OCI-M1 (cell line): ENCODE results near the gene CDH4.

ENCODE experiments used
- DNase-seq: peaks from one replicate; lab custom pipeline; 2025; lab: John Stamatoyannopoulos, UW

CDH4 gene

GRCh38 chr20:61537239-61538182 lies 285.4 kb downstream of the CDH4 start:
- no peak for DNase-seq

- DNase-seq = no peak
These were observed 286.3 kb downstream of the CDH4 start for GRCh38 chr20:61538183-61538942.

GRCh38 chr20:61538943-61539265 lies 286.8 kb downstream of the CDH4 start:
- DNase-seq = no peak

DNA sequence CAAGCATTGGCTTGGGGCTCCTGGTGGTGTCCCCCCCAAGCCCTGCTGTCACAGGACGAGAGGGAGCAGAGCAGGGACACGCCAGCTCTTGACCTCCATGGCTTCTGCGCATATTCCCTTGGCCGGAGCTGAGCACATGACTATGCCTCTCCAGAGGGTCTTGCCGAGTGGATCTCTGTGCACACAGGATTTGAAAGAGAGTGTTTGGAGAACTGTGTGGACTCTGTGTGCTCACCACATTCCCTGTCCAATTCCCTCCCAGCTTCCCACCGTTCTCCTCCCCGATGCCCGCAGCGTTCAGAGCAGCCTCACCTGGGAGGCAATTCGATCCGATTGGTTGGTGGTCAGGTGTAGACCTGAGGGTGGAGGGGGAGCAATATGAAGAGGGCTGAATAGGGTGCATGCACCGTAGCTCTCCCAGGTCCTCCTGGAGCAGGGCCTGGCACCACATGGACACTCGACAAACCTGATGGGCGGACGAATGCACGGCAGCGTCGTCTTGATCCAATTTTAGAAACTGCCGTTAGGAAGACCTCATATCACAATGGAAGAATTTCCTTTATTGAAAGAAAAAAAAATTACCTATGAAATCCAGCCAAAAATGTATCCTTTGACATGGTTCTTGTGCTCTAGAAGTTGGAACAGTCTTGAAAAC lies 287.8 kb downstream of the CDH4 start:
- DNase-seq = no peak

GRCh38 chr20:61541537-61541936 lies 289.5 kb downstream of the CDH4 start:
- no peak for DNase-seq

GRCh38 chr20:61543086-61543485 lies 291.0 kb downstream of the CDH4 start:
- DNase-seq = no peak

DNA sequence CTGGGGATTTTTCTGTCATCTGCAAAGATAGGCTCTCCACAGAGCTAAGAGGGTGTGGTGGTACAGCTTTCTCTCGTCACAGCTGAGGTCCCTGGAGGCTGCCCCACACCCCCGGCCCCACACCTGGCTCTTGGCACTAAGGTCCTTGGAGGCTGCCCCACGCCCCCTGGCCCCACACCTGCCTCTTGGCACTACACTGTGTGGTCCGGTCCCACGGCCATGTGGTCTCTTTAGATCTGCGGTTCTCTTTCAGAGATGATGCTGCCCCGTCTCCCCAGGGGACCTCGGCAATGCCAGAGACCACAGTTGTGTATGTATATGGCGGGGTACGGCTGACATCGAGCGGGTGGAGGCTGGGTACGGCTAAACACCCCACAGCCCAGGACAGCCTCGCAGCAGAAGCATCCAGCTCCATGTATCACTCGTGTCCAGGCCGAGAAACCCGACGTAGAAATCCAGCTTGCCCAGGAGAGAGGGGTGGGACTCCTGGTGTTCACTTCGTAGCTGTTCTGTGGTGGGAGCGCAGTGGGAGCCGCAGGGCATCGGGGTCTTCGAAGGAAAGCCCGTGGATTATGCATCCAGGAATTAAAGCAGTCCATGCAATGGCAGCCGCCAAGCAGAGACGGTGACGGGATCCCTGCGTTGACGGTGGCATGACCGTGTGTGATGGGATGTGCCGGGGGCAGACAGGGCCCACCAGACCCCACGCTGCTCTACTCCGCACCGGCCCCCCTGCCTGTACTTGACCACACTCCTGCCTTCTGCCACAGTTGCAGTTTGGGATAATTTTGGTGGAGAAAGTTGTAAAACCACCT lies 292.1 kb downstream of the CDH4 start:
- DNase-seq = no peak

DNA sequence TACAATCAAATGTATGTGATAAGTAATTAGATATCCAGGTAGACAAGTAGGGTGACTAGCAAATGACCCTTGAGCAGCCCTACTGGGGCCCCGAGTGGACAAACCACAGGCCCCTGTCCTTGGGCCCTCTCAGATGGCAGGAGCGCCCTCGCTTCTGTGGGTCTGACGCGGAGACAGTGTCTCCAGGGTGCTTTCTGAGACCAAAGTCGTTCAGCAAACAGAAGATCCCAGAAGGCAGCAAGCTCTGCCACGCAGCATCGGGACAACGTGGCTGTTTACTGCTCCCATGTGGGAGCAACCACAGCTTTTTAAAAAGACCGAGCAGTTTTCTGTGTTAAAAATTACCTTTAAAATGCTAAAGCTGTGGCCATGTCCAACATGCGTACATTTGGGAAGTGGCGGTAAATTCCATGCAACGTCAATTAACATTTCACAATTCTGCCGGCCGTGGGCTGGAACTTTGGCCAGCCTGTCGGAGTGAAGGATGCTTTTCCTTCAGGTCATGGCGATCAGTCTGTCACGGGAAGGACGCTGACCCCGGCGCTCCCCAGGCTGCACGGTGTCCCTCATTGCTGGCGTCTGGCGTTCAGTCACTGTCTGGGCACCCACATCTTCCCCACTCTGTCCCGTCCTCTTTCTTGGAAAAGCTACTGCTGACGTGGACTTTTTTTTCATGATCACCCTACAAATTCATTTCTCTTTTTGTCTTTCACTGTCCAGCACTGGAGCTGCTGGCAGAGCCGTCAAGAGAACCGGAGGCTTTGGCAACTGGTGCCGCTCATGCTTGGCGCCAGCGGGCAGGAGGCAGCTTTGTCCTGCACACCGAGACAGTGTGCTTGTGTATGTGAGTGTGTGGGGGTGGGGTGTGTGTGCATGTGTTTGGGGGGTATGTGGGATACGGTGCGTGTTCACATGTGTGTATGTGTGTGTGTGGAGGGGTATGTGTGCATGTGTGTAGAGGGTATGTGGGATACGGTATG lies 293.1 kb downstream of the CDH4 start:
- DNase-seq = no peak

- no peak for DNase-seq
These were observed 294.6 kb downstream of the CDH4 start for GRCh38 chr20:61546641-61547040.

GRCh38 chr20:61548069-61548468 lies 296.0 kb downstream of the CDH4 start:
- no peak for DNase-seq

- DNase-seq = no peak
These were observed 297.8 kb downstream of the CDH4 start for GRCh38 chr20:61549865-61550264.

DNA sequence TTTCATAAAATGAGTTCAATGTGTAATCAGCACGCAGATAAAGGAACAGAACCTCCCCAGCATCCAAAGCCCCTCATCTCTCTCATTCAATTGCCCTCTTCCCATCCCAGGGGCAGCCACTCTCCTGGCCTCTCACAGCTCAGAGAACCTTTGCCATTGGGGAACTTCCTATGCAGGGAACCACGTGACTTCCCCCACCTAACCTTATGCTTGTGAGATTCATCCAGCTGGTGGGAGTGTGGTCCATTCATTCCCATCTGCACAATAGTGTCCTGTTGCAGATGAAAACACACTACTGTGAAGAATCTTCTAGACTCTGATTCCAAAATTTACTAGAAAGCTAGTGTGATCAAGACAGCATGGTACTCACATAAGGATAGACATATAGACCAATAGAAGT lies 299.3 kb downstream of the CDH4 start:
- DNase-seq = no peak

GRCh38 chr20:61554617-61555016 lies 302.6 kb downstream of the CDH4 start:
- DNase-seq = no peak

DNA sequence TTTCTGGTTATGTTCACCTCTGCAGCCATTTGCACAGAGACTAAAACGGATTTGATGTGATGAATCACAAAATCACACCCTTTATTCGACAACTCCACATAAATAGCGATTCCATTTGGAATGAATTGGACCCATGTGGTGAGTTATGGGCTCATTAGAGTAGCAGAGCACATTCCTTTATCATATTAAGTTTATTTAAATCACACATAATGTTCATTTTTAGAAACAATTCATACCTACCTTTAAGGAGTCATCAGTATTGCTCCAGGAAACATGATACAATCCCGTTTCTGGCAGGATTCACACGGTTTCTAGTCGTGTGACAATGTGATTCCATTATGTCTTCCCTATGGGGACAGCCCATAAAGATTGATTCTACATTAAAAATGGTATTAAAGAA lies 303.5 kb downstream of the CDH4 start:
- no peak for DNase-seq

GRCh38 chr20:61556111-61556510 lies 304.1 kb downstream of the CDH4 start:
- no peak for DNase-seq

DNA sequence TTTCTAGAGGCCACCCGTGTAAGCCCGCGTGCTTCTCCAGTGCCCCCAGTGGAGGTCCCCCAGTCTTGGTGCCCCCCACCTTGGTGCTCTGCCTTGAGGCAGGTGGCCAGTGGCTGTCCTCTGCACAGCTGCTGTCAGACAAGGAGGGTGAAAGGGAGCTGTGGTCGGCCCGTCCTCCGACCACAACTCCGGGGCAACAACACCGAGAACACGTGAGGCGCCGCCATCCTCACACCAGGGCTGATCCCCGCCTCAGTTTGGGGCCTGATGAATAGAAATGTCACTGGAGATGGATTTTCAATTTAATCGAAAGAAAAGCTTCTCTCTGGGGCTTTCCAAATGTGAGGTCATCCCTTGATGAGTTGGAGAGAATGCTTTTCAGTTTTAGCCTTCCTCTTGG lies 304.6 kb downstream of the CDH4 start:
- DNase-seq = no peak

- no peak for DNase-seq
These were observed 305.6 kb downstream of the CDH4 start for GRCh38 chr20:61557621-61558020.

- DNase-seq = no peak
These were observed 306.7 kb downstream of the CDH4 start for GRCh38 chr20:61558726-61559125.

DNA sequence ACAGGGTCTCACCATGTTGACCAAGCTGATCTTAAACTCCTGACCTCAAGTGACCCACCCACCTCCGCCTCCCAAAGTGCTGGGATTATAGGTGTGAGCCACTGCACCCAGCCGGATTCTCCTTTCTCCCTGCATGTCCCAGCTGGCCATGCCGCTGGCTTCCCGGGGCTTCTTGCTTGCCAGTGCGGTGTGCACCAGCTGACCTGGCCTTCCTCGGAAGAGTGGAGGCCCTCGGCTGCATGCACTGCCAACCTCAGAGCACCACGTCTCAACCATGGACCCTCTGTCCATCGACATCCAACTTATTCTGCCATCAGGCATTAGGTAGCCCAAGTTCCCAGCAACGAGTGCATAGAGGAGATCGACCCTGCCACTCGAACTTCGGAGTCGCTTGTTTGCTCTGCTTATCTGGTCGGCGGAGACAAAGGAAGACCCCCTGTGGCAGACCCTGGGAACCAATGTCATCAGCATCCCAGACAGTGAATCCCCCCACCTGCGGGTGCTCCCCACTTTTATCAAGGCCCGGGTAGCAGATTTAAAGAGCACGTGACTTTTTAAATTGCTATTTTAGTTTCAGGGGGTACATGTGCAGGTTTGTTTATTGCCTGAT lies 307.8 kb downstream of the CDH4 start:
- DNase-seq = no peak

DNA sequence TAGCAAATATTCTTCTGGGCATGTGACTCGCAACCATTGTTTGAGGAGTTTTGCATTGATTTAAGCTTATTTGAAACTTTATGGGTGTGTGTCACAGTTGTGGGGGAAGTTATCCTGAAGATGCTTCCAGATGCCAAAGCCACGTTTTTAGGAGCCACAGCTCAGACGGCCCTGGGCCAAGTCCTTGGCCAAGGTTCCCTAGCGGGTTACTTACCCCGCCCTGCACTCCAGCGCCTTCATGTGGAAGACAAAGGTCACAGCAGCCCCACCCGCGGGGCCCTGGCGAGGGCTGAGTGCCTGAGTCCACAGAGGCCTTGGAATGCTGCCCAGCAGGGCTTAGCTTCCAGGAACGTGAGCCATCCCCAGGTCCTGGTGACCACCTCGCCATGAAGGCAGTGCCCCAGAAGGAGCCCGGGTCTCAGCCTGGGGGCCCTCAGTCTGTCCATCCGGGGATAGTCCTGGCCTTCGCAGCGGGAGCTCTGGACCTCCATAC lies 308.3 kb downstream of the CDH4 start:
- peak; percentile 13 for DNase-seq
